K562 (cell line): ENCODE results near the gene SMIM10. TPM values are rescaled to one million over a fixed set of nuclear protein-coding genes. Genes with fewer than 3 reads are reported as not detected.

Experiments
- CBX1 ChIP-seq: sonication (generic); IDR thresholded peaks from 2 replicates; pipeline ENCODE4 v1.6.1; 2016; ENCODE audit warnings: antibody characterized with exemption, low read depth, mild to moderate bottlenecking
- CTCF ChIP-seq, 3 experiments: IDR thresholded peaks in 2 of 3; conservative IDR thresholded peaks in 1 of 3; 2 replicates each; pipeline ENCODE4 v1.5.1; 2011 to 2012; ENCODE audit warnings: low read length in 3 of 3, mild to moderate bottlenecking in 3 of 3, control low read depth in 2 of 3, improper control_type of control experiment in 1 of 3, inconsistent platforms in 1 of 3, low read depth in 1 of 3, mixed read lengths in 1 of 3, moderate library complexity in 1 of 3; ENCODE audit not compliant: insufficient read depth in 2 of 3
- GTF2F1 ChIP-seq: IDR thresholded peaks from 2 replicates; pipeline ENCODE4 v1.6.1; 2011; ENCODE audit warnings: low read depth, low read length, improper control_type of control experiment
- NRF1 ChIP-seq, 2 experiments: fragments of 450-650 bp; IDR thresholded peaks in 1 of 2; conservative IDR thresholded peaks in 1 of 2; 2 replicates each; pipeline ENCODE4 v1.6.1; 2014; ENCODE audit warnings: mild to moderate bottlenecking in 2 of 2
- PHF20 ChIP-seq: fragments of 450-650 bp; IDR thresholded peaks from 2 replicates; pipeline ENCODE4 v1.6.1; 2018; ENCODE audit not compliant: partially characterized antibody
- RREB1 ChIP-seq: fragments of 250-450 bp; sonication (Bioruptor Pico); IDR thresholded peaks from 2 replicates; pipeline ENCODE4 v1.4.0; 2020
- TCF3 ChIP-seq: sonication (generic); formaldehyde crosslinking; IDR thresholded peaks from 2 replicates; pipeline ENCODE4 v1.4.0; 2020; ENCODE audit warnings: mild to moderate bottlenecking, missing genetic modification reagents
- ZFP36 ChIP-seq: fragments of 150-350 bp; IDR thresholded peaks from 2 replicates; pipeline ENCODE4 v1.6.1; 2018; ENCODE audit warnings: low read length, low read depth; ENCODE audit not compliant: partially characterized antibody
- ZNF324 ChIP-seq: fragments of 250-450 bp; sonication (Bioruptor Pico); IDR thresholded peaks from 2 replicates; pipeline ENCODE4 v1.4.0; 2020; ENCODE audit warnings: mild to moderate bottlenecking
- ZNF395 ChIP-seq: fragments of 200-800 bp; sonication (Bioruptor generic); IDR thresholded peaks from 2 replicates; pipeline ENCODE4 v1.6.1; 2017; ENCODE audit warnings: missing genetic modification characterization, missing compliant biosample characterization
- ZNF609 ChIP-seq: sonication (generic); formaldehyde crosslinking; IDR thresholded peaks from 2 replicates; pipeline ENCODE4 v1.8.1; 2023; ENCODE audit warnings: missing genetic modification reagents, mild to moderate bottlenecking, borderline replicate concordance
- polyA plus RNA-seq, 8 experiments: library from polyadenylated mRNA; depleted of rRNA in 4 of 8; stranded (reverse) in 5 of 8; unstranded in 3 of 8; fragments of >200 nt; fragmentation: Nextera tagmentation in 2 of 8; fragmentation: Illumina TruSeq in 1 of 8; extraction: Ambion mirVana in 2 of 8; extraction: Trizol in 1 of 8; gene quantifications; 2 replicates each; pipeline versions ENCODE4 v1.2.1 to v1.2.3, GENCODE V29; 2011 to 2014; ENCODE audit warnings: inconsistent platforms in 1 of 8, missing spikeins in 1 of 8
- total RNA-seq, 7 experiments: library from RNA; depleted of rRNA in 6 of 7; stranded (reverse); fragments of >200 nt in 6 of 7; fragmentation: Illumina TruSeq in 2 of 7; extraction: Trizol in 2 of 7; gene quantifications; 2 replicates each; pipeline versions ENCODE4 v1.2.1 to v1.2.3, GENCODE V29; 2011 to 2021; ENCODE audit warnings: low replicate concordance in 1 of 7

SMIM10 gene
- total and polyA plus RNA-seq, 9 of the 15 experiments (the other 6 are each of a cell fraction or from before 2014, with no cell fraction given), result 2.1 to 25.3 (median 16.4) TPM

- TF ChIP-seq CTCF (IDR thresholded peaks at IDR 0.05 in 2 of 3, conservative IDR thresholded peaks at IDR 0.05 in 1 of 3; ENCODE audit: insufficient read depth in 2 of 3, low read depth in 1 of 3, low read length in 3 of 3) (no peak), ZNF324 (no peak), PHF20 (peak; percentile 54), GTF2F1 (0 out of 2 replicates have a peak, but pooled peaks have one; percentile 42), TCF3 (0 out of 2 replicates have a peak, but pooled peaks have one; percentile 22), RREB1 (CRISPR knock-in tag) (peak; percentile 73; the same call in 1 of the 2 replicates), ZNF395 (CRISPR knock-in tag) (no peak; the same call in 1 of the 2 replicates), ZNF609 (CRISPR knock-in tag) (no peak), NRF1 (conservative IDR thresholded peaks at IDR 0.05 in 1 of 2, IDR thresholded peaks at IDR 0.05 in 1 of 2) (peak; percentile 76 to 82), ZFP36 (no peak), CBX1 (no peak)
Measured at GRCh38 chrX:134990801-134991481, at the start of gene SMIM10 (continued).
